Activated CD8-positive, alpha-beta T cell treated with anti-CD3 and anti-CD28 coated beads, Interleukin-2, amount 10 ng/mL, durations not matched to agents 7 days and 5 days (primary cell): ENCODE data around the gene EVC2. TPM values are rescaled to one million over a fixed set of nuclear protein-coding genes. Genes with fewer than 3 reads are reported as not detected.

Experiments
- ATAC-seq: fragments of 150-1000 bp; cut with Tn5 transposase; one replicate; pipeline ENCODE4 v1.10.0; 2021; ENCODE audit warnings: moderate library complexity
- CTCF ChIA-PET: fragments of 350-600 bp; sonication (Branson Sonifier 250); formaldehyde crosslinking; loops from one replicate; lab custom pipeline; 2021; ENCODE audit warnings: antibody characterized with exemption; lab: Charles Lee
- POLR2A ChIA-PET: fragments of 350-600 bp; sonication (Branson Sonifier 250); formaldehyde crosslinking; loops from one replicate; lab custom pipeline; 2021; ENCODE audit warnings: antibody characterized with exemption; lab: Charles Lee
- DNase-seq: peaks from one replicate; pipeline ENCODE4 v3.0.0-alpha.2; 2020
- H3K27ac Mint-ChIP-seq: one replicate; pipeline ENCODE4 v1.8.0; 2021; ENCODE audit warnings: mild to moderate bottlenecking, mixed read lengths
- H3K27me3 Mint-ChIP-seq: one replicate; pipeline ENCODE4 v1.8.0; 2021; ENCODE audit warnings: low read depth, mixed read lengths
- H3K36me3 Mint-ChIP-seq: one replicate; pipeline ENCODE4 v1.8.0; 2021; ENCODE audit warnings: low read depth, mixed read lengths
- H3K4me1 Mint-ChIP-seq: one replicate; pipeline ENCODE4 v1.8.0; 2021; ENCODE audit warnings: low read depth, mixed read lengths
- H3K4me3 Mint-ChIP-seq: one replicate; pipeline ENCODE4 v1.8.0; 2021; ENCODE audit warnings: mild to moderate bottlenecking, mixed read lengths
- H3K9me3 Mint-ChIP-seq: one replicate; pipeline ENCODE4 v1.8.0; 2022; ENCODE audit warnings: mixed read lengths; ENCODE audit not compliant: insufficient read depth
- total RNA-seq, 2 experiments: library from RNA; stranded (reverse); gene quantifications; one replicate each; pipeline ENCODE4 v1.2.3, GENCODE V29; 2021

Gene EVC2
- total RNA-seq, 2 experiments from 2014 or later, result 1.1 to 1.3 TPM

GRCh38 chr4:5685296-5685695, 23.1 kb downstream of the EVC2 start:
- no peaks in the 10 kb centered on the region for H3K27me3 Mint-ChIP-seq
- H3K27ac Mint-ChIP-seq, result no peak overlapping the region
- H3K9me3 Mint-ChIP-seq, result no peaks in the 10 kb centered on the region
- no peaks in the 10 kb centered on the region for H3K4me1 Mint-ChIP-seq
- no peaks in the 10 kb centered on the region for H3K36me3 Mint-ChIP-seq
- CTCF ChIA-PET, result no interaction called here
- ATAC-seq (no peak), DNase-seq (no peak)
- POLR2A ChIA-PET, result no interaction called here
- H3K4me3 Mint-ChIP-seq, result no peak overlapping the region

- Mint-ChIP-seq H3K36me3 (no peaks in the 10 kb centered on the region), H3K4me1 (no peaks in the 10 kb centered on the region), H3K27ac (no peak overlapping the region), H3K27me3 (no peaks in the 10 kb centered on the region), H3K4me3 (no peak overlapping the region), H3K9me3 (no peaks in the 10 kb centered on the region)
- CTCF ChIA-PET, result no interaction called here
- POLR2A ChIA-PET, result no interaction called here
- no peak for DNase-seq
- no peak for ATAC-seq
Measured at GRCh38 chr4:5683566-5683965, 24.8 kb downstream of the EVC2 start.

- ATAC-seq (no peak), DNase-seq (no peak)
- Mint-ChIP-seq H3K27ac (no peak overlapping the region), H3K4me3 (no peak overlapping the region), H3K9me3 (no peaks in the 10 kb centered on the region), H3K36me3 (no peaks in the 10 kb centered on the region), H3K4me1 (no peaks in the 10 kb centered on the region), H3K27me3 (no peaks in the 10 kb centered on the region)
- CTCF ChIA-PET, result no interaction called here
- POLR2A ChIA-PET, result no interaction called here
Measured at GRCh38 chr4:5678977-5679376, 29.4 kb downstream of the EVC2 start.

GRCh38 chr4:5676763-5677162, 31.6 kb downstream of the EVC2 start:
- H3K27me3 Mint-ChIP-seq, result no peaks in the 10 kb centered on the region
- H3K4me3 Mint-ChIP-seq, result no peak overlapping the region
- no peaks in the 10 kb centered on the region for H3K36me3 Mint-ChIP-seq
- ChIA-PET CTCF (no interaction called here), POLR2A (no interaction called here)
- DNase-seq (no peak), ATAC-seq (no peak)
- H3K9me3 Mint-ChIP-seq, result no peaks in the 10 kb centered on the region
- no peaks in the 10 kb centered on the region for H3K4me1 Mint-ChIP-seq
- no peak overlapping the region for H3K27ac Mint-ChIP-seq

GRCh38 chr4:5666741-5667140, 41.6 kb downstream of the EVC2 start:
- ChIA-PET POLR2A (no interaction called here), CTCF (no interaction called here)
- H3K27ac Mint-ChIP-seq, result no peak overlapping the region

GRCh38 chr4:5664778-5665177, 43.6 kb downstream of the EVC2 start:
- H3K27ac Mint-ChIP-seq, result no peak overlapping the region
- H3K4me3 Mint-ChIP-seq, result no peak overlapping the region
- H3K4me1 Mint-ChIP-seq, result no peaks in the 10 kb centered on the region
- H3K27me3 Mint-ChIP-seq, result no peaks in the 10 kb centered on the region
- ATAC-seq (no peak), DNase-seq (no peak)
- peaks cover 15% of the 10 kb centered on the region for H3K9me3 Mint-ChIP-seq
- H3K36me3 Mint-ChIP-seq, result peaks cover 4% of the 10 kb centered on the region
- ChIA-PET CTCF (no interaction called here), POLR2A (no interaction called here)

More at GRCh38 chr4:5666741-5667140, 41.6 kb downstream of the EVC2 start:
- Mint-ChIP-seq H3K36me3 (peaks cover 4% of the 10 kb centered on the region), H3K27me3 (no peaks in the 10 kb centered on the region), H3K4me3 (no peak overlapping the region), H3K9me3 (peaks cover 11% of the 10 kb centered on the region), H3K4me1 (no peaks in the 10 kb centered on the region)
- ATAC-seq (no peak), DNase-seq (no peak)

- H3K27me3 Mint-ChIP-seq, result no peaks in the 10 kb centered on the region
- POLR2A ChIA-PET, result no interaction called here
- H3K4me3 Mint-ChIP-seq, result no peak overlapping the region
- H3K36me3 Mint-ChIP-seq, result peaks cover 4% of the 10 kb centered on the region
- CTCF ChIA-PET, result no interaction called here
- DNase-seq (no peak), ATAC-seq (no peak)
- no peak overlapping the region for H3K27ac Mint-ChIP-seq
- no peaks in the 10 kb centered on the region for H3K4me1 Mint-ChIP-seq
- H3K9me3 Mint-ChIP-seq, result peaks cover 15% of the 10 kb centered on the region
Measured at GRCh38 chr4:5662555-5662954, 45.8 kb downstream of the EVC2 start.

- no peak for ATAC-seq
Measured at GRCh38 chr4:5661237-5661636, 47.1 kb downstream of the EVC2 start.

GRCh38 chr4:5660185-5660584, 48.2 kb downstream of the EVC2 start:
- Mint-ChIP-seq H3K4me1 (no peaks in the 10 kb centered on the region), H3K27ac (no peak overlapping the region), H3K4me3 (no peak overlapping the region), H3K9me3 (peaks cover 8% of the 10 kb centered on the region), H3K36me3 (peaks cover 4% of the 10 kb centered on the region), H3K27me3 (no peaks in the 10 kb centered on the region)
- DNase-seq, result no peak
- ChIA-PET POLR2A (interaction anchor here (0.6 kb wide), 1 partner anchor 8 kb away, joined by 3 read pairs; no protein-coding TSS in a partner anchor), CTCF (no interaction called here)
- ATAC-seq, result no peak

More at GRCh38 chr4:5661237-5661636, 47.1 kb downstream of the EVC2 start:
- no peak for DNase-seq
- ChIA-PET POLR2A (no interaction called here), CTCF (no interaction called here)
- H3K27me3 Mint-ChIP-seq, result no peaks in the 10 kb centered on the region
- H3K36me3 Mint-ChIP-seq, result peaks cover 4% of the 10 kb centered on the region
- H3K4me1 Mint-ChIP-seq, result no peaks in the 10 kb centered on the region
- H3K4me3 Mint-ChIP-seq, result no peak overlapping the region
- H3K9me3 Mint-ChIP-seq, result peaks cover 10% of the 10 kb centered on the region
- no peak overlapping the region for H3K27ac Mint-ChIP-seq

- no peak for ATAC-seq
- H3K4me3 Mint-ChIP-seq, result no peak overlapping the region
- CTCF ChIA-PET, result no interaction called here
- no peaks in the 10 kb centered on the region for H3K4me1 Mint-ChIP-seq
- peaks cover 8% of the 10 kb centered on the region for H3K9me3 Mint-ChIP-seq
- H3K27me3 Mint-ChIP-seq, result no peaks in the 10 kb centered on the region
- H3K27ac Mint-ChIP-seq, result no peak overlapping the region
- POLR2A ChIA-PET, result no interaction called here
- DNase-seq, result no peak
- peaks cover 4% of the 10 kb centered on the region for H3K36me3 Mint-ChIP-seq
Measured at GRCh38 chr4:5658974-5659373, 49.4 kb downstream of the EVC2 start.

GRCh38 chr4:5656415-5656814, 51.9 kb downstream of the EVC2 start:
- H3K4me1 Mint-ChIP-seq, result no peaks in the 10 kb centered on the region
- POLR2A ChIA-PET, result no interaction called here
- peaks cover under 1% of the 10 kb centered on the region for H3K9me3 Mint-ChIP-seq

GRCh38 chr4:5654791-5655190, 53.6 kb downstream of the EVC2 start:
- no peak for ATAC-seq
- CTCF ChIA-PET, result no interaction called here
- H3K4me3 Mint-ChIP-seq, result no peak overlapping the region
- no peaks in the 10 kb centered on the region for H3K27me3 Mint-ChIP-seq
- POLR2A ChIA-PET, result no interaction called here
- H3K4me1 Mint-ChIP-seq, result no peaks in the 10 kb centered on the region
- DNase-seq, result no peak
- no peak overlapping the region for H3K27ac Mint-ChIP-seq
- H3K36me3 Mint-ChIP-seq, result no peaks in the 10 kb centered on the region
- H3K9me3 Mint-ChIP-seq, result no peaks in the 10 kb centered on the region

More at GRCh38 chr4:5656415-5656814, 51.9 kb downstream of the EVC2 start:
- CTCF ChIA-PET, result no interaction called here
- Mint-ChIP-seq H3K27me3 (no peaks in the 10 kb centered on the region), H3K27ac (no peak overlapping the region), H3K4me3 (no peak overlapping the region), H3K36me3 (no peaks in the 10 kb centered on the region)
- ATAC-seq, result no peak
- DNase-seq, result no peak

- no peak overlapping the region for H3K4me3 Mint-ChIP-seq
- no peak for DNase-seq
- POLR2A ChIA-PET, result no interaction called here
- H3K4me1 Mint-ChIP-seq, result no peaks in the 10 kb centered on the region
- H3K27ac Mint-ChIP-seq, result no peak overlapping the region
- no peaks in the 10 kb centered on the region for H3K27me3 Mint-ChIP-seq
- H3K9me3 Mint-ChIP-seq, result no peaks in the 10 kb centered on the region
- no peak for ATAC-seq
- no peaks in the 10 kb centered on the region for H3K36me3 Mint-ChIP-seq
- CTCF ChIA-PET, result no interaction called here
Measured at GRCh38 chr4:5651089-5651488, 57.3 kb downstream of the EVC2 start.
